GM12872 (cell line): Measurements from ENCODE around the gene PGAP2.

ENCODE experiments used
- TF ChIP-seq, protein P1 (sequence below): IDR thresholded peaks from 3 replicates; pipeline ENCODE4 v1.5.1; 2011; ENCODE audit warnings: low read depth, mild to moderate bottlenecking, low read length, moderate library complexity; ENCODE audit not compliant: insufficient read depth

Gene PGAP2

GRCh38 chr11:3837793-3838192 lies 29.4 kb downstream of the PGAP2 start:
- TF ChIP-seq, protein P1, sequence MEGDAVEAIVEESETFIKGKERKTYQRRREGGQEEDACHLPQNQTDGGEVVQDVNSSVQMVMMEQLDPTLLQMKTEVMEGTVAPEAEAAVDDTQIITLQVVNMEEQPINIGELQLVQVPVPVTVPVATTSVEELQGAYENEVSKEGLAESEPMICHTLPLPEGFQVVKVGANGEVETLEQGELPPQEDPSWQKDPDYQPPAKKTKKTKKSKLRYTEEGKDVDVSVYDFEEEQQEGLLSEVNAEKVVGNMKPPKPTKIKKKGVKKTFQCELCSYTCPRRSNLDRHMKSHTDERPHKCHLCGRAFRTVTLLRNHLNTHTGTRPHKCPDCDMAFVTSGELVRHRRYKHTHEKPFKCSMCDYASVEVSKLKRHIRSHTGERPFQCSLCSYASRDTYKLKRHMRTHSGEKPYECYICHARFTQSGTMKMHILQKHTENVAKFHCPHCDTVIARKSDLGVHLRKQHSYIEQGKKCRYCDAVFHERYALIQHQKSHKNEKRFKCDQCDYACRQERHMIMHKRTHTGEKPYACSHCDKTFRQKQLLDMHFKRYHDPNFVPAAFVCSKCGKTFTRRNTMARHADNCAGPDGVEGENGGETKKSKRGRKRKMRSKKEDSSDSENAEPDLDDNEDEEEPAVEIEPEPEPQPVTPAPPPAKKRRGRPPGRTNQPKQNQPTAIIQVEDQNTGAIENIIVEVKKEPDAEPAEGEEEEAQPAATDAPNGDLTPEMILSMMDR: no peak

DNA sequence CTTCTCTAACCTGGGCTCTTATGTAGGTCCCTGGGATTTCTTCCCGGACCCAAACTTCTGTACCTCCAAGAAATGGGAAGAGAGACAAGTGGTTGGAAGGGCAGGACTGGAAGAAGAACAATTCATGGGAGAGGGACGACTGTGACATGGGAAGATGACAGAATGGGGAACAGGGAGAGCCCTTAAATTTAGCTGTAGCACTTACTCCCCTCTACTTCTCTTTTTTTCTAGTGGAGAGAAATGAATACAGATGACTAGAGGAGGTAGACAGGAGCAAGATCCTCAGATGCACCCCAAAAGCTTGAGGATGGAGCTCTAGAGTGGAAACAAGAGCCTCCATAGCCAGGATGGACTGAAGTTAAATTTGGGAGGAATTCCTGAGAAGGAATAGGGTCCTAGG lies 30.1 kb downstream of the PGAP2 start:
- TF ChIP-seq, protein P1: no peak

- TF ChIP-seq, protein P1: no peak
These were observed 31.9 kb downstream of the PGAP2 start for GRCh38 chr11:3840004-3840869.

- TF ChIP-seq, protein P1: no peak
These were observed 32.6 kb downstream of the PGAP2 start, which contains the start of gene RHOG for GRCh38 chr11:3840870-3841425. Gene RHOG (minus strand): TSS chr11:3840959. CDS start chr11:3828138, 12,821 bp downstream.

DNA sequence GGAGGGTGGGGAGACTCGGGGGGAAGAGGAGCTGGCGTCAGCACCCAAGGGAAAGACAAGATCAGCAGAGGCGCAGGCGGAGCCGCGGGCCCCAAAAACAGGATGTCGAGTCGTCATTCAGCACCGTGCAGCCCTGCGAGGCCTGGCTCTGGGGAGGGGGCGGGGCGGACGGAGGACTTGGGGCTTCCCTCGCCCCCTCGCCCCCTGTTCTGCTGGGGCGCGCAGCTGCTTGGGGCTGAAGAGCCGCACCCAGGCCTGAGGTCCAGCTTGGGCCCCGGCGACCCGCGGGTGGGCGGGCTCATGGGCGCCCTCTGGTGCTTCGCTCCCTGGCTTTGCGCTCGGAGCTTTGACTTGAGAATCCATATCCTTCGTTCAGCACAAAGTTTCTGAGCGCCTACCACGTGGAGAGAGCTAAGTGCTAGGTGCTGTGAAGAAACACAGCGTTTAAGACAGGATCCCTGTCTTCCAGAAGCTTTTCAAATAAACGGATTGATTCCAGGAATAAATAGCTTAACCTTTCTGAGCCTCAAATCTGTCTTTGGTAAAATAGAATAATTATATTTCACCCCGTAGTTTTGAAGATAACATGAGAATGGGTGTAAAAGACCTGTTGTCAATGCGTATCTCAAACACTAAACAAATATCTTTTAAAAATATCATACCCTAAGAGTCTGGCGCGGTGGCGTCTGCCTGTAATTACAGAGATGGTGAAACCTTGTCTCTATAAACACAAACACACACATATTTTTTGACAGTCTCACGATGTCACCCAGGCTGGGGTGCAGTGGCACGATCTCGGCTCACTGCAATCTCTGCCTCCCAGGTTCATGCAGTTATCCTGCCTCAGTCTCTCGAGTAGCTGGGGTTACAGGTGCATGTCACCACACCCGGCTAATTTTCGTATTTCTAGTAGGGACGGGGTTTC lies 33.3 kb downstream of the PGAP2 start:
- TF ChIP-seq, protein P1: peak; percentile 87

DNA sequence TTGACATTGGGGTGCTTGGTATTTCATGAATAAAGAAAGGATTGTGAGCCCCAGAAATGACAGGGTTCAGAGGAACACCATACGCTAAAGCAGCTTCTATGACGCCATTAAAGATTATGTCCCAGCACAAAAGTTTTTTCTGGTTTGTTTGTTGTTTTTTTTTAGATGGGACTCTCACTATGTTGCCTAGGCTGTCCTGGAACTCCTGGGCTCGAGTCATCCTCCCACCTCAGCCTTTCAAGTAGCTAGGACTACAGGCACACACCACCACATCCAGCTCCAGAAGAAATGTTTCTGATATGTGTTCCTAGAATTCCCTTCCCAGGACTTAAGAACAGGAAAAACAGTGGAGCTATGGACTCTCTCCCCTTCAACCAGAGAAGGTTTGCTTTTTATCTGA lies 35.0 kb downstream of the PGAP2 start:
- TF ChIP-seq, protein P1: no peak

GRCh38 chr11:3845246-3845645 lies 36.9 kb downstream of the PGAP2 start:
- TF ChIP-seq, protein P1: no peak
